ENCODE results near the gene SYNDIG1L.

SYNDIG1L gene

GRCh38 chr14:74358176-74358829 lies 67.7 kb downstream of the SYNDIG1L start:
- DNase-seq, result no peak

GRCh38 chr14:74357585-74357984 lies 68.4 kb downstream of the SYNDIG1L start:
- DNase-seq, result no peak

GRCh38 chr14:74356892-74357575 lies 69.0 kb downstream of the SYNDIG1L start:
- DNase-seq, result no peak
